Thyroid gland (tissue), 4 donors: ENCODE results near the gene IL3RA.

Experiments
- CTCF ChIP-seq, 6 experiments: fragments of 200-600 bp in 3 of 6; fragments of 450-650 bp in 3 of 6; sonication (generic) in 3 of 6; IDR thresholded peaks; one replicate each; pipeline ENCODE4 v1.5.1; 2016 to 2019; ENCODE audit warnings: antibody characterized with exemption in 6 of 6, mild to moderate bottlenecking in 2 of 6, inconsistent platforms in 1 of 6, moderate library complexity in 1 of 6
- POLR2A ChIP-seq, 2 donors: fragments of 450-650 bp; IDR thresholded peaks; one replicate each; pipeline ENCODE4 v1.6.1; 2017; ENCODE audit warnings: antibody characterized with exemption in 2 of 2, mild to moderate bottlenecking in 2 of 2, moderate library complexity in 1 of 2

GRCh38 chrX:1393871-1394615, 57.5 kb downstream of the IL3RA start:
- no peak for TF ChIP-seq CTCF (IDR thresholded peaks at IDR 0.05)
- no peak for TF ChIP-seq POLR2A (IDR thresholded peaks at IDR 0.05)
